HEK293T (cell line): ENCODE results near the gene TTC16.
A peak's percentile ranks its signal among the peaks of the same experiment; 100 is the strongest.

Experiments used
- CTCF ChIA-PET: fragments of 350-600 bp; formaldehyde crosslinking; extraction: SDS; loops from one replicate; lab custom pipeline; 2021; ENCODE audit warnings: antibody characterized with exemption, inconsistent platforms; lab: Yijun Ruan, JAX
- POLR2A ChIA-PET: fragments of 350-600 bp; formaldehyde crosslinking; extraction: SDS; loops from one replicate; lab custom pipeline; 2020; ENCODE audit warnings: antibody characterized with exemption, inconsistent platforms; lab: Yijun Ruan, JAX
- DNase-seq: peaks from one replicate; pipeline ENCODE4 v3.0.0; 2012; ENCODE audit warnings: mixed read lengths; ENCODE audit errors: extremely low spot score
- ARNT ChIP-seq: fragments of 450-650 bp; IDR thresholded peaks from 2 replicates; pipeline ENCODE4 v1.6.1; 2017; ENCODE audit warnings: mild to moderate bottlenecking
- BHLHE40 ChIP-seq: fragments of 450-650 bp; IDR thresholded peaks from 2 replicates; pipeline ENCODE4 v1.6.1; 2016; ENCODE audit warnings: mild to moderate bottlenecking, moderate library complexity, borderline replicate concordance
- CTBP1 ChIP-seq: fragments of 450-650 bp; IDR thresholded peaks from 2 replicates; pipeline ENCODE4 v1.6.1; 2016; ENCODE audit warnings: borderline replicate concordance
- ELF4 ChIP-seq: fragments of 450-650 bp; IDR thresholded peaks from 2 replicates; pipeline ENCODE4 v1.6.1; 2017; ENCODE audit warnings: antibody characterized with exemption
- FOXA1 ChIP-seq: fragments of 450-650 bp; IDR thresholded peaks from 2 replicates; pipeline ENCODE4 v1.6.1; 2016; ENCODE audit warnings: mild to moderate bottlenecking
- FOXK2 ChIP-seq: fragments of 450-650 bp; IDR thresholded peaks from 2 replicates; pipeline ENCODE4 v1.6.1; 2016; ENCODE audit warnings: mild to moderate bottlenecking
- FOXM1 ChIP-seq: fragments of 450-650 bp; IDR thresholded peaks from 2 replicates; pipeline ENCODE4 v1.6.1; 2017; ENCODE audit warnings: mild to moderate bottlenecking, borderline replicate concordance
- HDGF ChIP-seq: fragments of 450-650 bp; IDR thresholded peaks from 2 replicates; pipeline ENCODE4 v1.6.1; 2017; ENCODE audit warnings: antibody characterized with exemption, borderline replicate concordance
- L3MBTL2 ChIP-seq: fragments of 450-650 bp; conservative IDR thresholded peaks from 2 replicates; pipeline ENCODE4 v1.6.1; 2016; ENCODE audit warnings: mild to moderate bottlenecking
- LEF1 ChIP-seq: fragments of 450-650 bp; IDR thresholded peaks from 2 replicates; pipeline ENCODE4 v1.6.1; 2017; ENCODE audit warnings: mild to moderate bottlenecking, borderline replicate concordance
- NFRKB ChIP-seq: fragments of 450-650 bp; IDR thresholded peaks from 2 replicates; pipeline ENCODE4 v1.6.1; 2016; ENCODE audit warnings: mild to moderate bottlenecking, moderate library complexity
- SP1 ChIP-seq: fragments of 450-650 bp; IDR thresholded peaks from 2 replicates; pipeline ENCODE4 v1.6.1; 2017
- SUZ12 ChIP-seq: fragments of 450-650 bp; IDR thresholded peaks from 2 replicates; pipeline ENCODE4 v1.6.1; 2016; ENCODE audit warnings: mild to moderate bottlenecking
- TARDBP ChIP-seq: fragments of 450-650 bp; IDR thresholded peaks from 2 replicates; pipeline ENCODE4 v1.6.1; 2016
- ZNF384 ChIP-seq: fragments of 450-650 bp; IDR thresholded peaks from 2 replicates; pipeline ENCODE4 v1.6.1; 2016
- TF ChIP-seq, protein P1 (sequence below): fragments of 450-650 bp; IDR thresholded peaks from 2 replicates; pipeline ENCODE4 v1.6.1; 2016

Gene TTC16

DNA sequence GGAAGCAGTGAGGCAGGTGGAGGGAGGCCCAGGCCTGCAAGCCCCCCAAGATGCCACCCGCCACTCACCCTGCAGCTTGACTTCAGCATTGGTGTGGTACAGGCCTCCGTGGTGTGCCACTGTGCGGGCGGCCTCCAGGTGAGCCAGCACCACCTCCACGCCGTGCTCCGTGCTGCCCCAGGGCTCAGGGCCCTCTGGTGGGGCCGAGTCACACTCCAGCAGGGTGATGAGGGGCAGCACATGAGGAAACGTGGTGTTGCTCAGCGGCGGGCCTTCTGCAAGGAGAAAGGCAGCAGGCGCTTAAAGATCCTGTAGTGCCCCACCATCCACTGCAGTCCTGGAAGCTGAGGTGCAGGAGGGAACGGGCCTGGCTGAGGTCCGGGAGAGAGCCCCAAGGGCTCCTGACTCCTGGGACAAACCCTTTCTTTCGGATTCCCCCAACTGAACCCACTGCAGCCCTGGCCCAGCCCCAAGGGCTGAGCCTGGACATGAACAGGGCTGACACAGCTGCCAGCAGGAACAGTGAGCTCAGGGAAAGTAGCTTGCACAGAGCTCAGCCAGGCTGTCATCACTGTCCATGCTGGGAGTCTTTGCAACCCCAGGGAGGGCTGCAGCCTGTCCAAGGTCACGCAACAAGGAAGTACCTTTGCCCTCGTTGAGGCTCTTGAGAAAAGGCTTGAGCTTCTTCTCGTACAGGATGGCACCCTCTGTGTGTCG is 23.9 kb downstream of the TTC16 start:
- DNase-seq, result no peak
- ChIA-PET CTCF (no interaction called here), POLR2A (interaction anchor here (1.2 kb wide), 2 partner anchors 28 to 45 kb away, joined by 3 read pairs; partner anchors contain the start of gene CDK9)
- TF ChIP-seq BHLHE40 (no peak), FOXK2 (no peak), ELF4 (no peak), ARNT (no peak), TARDBP (no peak), SUZ12 (no peak), LEF1 (no peak), SP1 (no peak), HDGF (no peak), L3MBTL2 (no peak), FOXA1 (no peak)
- TF ChIP-seq, protein P1, sequence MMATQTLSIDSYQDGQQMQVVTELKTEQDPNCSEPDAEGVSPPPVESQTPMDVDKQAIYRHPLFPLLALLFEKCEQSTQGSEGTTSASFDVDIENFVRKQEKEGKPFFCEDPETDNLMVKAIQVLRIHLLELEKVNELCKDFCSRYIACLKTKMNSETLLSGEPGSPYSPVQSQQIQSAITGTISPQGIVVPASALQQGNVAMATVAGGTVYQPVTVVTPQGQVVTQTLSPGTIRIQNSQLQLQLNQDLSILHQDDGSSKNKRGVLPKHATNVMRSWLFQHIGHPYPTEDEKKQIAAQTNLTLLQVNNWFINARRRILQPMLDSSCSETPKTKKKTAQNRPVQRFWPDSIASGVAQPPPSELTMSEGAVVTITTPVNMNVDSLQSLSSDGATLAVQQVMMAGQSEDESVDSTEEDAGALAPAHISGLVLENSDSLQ, result no peak

DNA sequence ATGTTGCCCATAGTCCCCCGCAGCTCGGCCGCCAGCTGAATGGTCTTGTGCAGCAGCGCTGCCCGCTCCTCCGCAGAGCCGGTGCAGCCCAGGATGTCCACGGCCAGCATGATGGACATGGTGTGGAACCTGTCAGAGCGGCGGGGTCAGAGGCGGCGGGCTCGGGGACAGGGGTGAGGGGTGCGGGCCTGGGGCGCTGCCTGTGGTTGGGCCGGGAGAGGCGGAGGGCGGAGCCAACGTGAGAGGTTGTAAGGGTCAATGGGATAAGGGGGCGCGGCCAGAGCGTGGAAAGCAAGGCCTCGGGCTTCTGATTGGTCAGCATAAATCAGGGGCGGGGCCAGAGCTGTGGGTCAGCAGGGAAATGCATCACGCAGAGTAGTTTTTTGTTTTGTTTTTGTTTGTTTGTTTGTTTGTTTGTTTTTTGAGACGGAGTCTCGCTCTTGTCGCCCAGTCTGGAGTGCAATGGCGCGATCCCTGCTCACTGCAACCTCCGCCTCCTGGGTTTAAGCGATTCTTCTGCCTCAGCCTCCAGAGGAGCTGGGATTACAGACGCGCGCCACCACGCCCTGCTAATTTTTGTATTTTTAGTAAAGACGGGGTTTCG is 26.1 kb downstream of the TTC16 start:
- CTCF ChIA-PET, result no interaction called here
- DNase-seq, result peak; percentile 53
- POLR2A ChIA-PET, result interaction anchor here (1.8 kb wide), 1 partner anchor 44 kb away, joined by 5 read pairs; the partner anchor contains the start of gene CDK9
- no peak for TF ChIP-seq SUZ12
- TF ChIP-seq, protein P1, result peak; percentile 72

DNA sequence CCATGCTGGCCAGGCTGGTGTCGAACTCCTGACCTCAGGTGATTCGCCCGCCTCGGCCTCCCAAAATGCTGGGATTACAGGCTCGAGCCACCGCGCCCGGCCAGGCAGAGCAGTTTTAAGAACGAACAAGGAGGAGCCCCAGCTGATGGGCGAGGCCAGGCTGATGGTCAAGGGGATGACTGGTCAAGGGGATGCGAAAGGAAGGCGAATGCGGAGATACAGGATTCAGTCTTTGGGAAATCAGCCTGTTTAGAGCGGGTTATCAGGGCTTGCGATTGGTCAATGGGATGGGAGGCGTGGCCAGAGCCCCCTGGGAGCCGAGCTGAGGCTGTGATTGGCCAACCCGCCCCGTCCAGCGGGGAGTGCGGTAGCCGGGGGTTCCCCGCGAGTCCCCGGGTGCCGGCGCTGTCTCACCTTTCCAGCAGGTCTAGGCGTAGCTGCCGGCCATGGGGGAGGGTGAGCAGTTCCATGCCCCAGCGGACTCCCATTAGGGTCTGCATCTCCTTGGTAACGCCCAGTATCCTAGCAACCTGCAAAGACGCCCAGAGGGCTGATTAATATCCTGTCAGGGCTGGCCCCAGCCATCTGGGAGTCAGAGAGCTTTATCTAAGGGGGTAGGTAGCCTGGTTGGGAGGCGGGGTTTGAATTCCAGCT is 26.7 kb downstream of the TTC16 start:
- POLR2A ChIA-PET, result interaction anchor here (1.8 kb wide), 1 partner anchor 43 kb away, joined by 5 read pairs; the partner anchor contains the start of gene CDK9
- CTCF ChIA-PET, result interaction anchor here (1.4 kb wide), 1 partner anchor 42 kb away, joined by 3 read pairs; no protein-coding TSS in a partner anchor
- DNase-seq, result peak; percentile 67
- TF ChIP-seq, protein P1, result peak; percentile 91
- TF ChIP-seq NFRKB, result no peak
- no peak for TF ChIP-seq TARDBP
- TF ChIP-seq ZNF384, result no peak
- TF ChIP-seq SUZ12, result no peak
- TF ChIP-seq FOXM1, result no peak

DNA sequence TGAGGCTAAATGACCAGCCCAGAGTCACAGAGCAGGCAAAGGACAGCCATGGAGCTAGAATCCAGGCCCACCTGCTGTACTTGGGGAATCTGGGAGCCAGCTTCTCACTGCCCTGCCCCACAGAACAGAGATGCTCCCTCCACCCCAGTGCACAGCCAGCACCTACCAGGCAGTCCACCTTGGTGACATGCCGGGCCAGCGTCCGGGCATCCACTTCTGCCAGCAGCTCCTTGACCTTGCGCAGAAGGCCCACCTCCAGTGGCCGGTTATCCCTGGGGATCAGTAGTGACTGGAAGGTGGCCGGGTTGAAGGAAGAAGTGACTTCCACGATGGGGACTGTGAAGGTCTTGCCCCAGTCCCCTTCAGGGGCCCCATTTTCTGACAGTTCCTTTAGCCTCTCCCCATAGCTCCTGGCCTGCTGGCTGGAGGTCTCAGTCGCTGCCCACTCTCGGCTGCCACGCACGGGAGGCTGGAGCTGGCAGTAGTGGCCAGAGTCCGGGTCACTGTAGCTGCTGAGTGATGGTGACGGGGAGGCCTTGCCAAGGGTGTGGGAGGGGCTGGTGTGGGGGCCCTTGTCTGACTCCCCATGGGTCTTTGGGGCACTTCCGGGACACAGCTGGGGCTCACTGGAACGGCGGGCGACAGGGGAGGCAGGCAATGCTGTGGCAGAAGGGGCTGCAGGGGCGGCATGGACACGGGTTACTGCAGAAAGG is 28.7 kb downstream of the TTC16 start:
- POLR2A ChIA-PET, result interaction anchor here (0.6 to 1.5 kb wide), 2 partner anchors 9 to 566 kb away, joined by 3 to 4 read pairs; partner anchors contain the start of gene TOR2A
- no peak for TF ChIP-seq CTBP1
- TF ChIP-seq SP1, result no peak
- TF ChIP-seq FOXA1, result no peak
- no peak for TF ChIP-seq FOXM1
- no peak for TF ChIP-seq FOXK2
- TF ChIP-seq, protein P1, result no peak
- TF ChIP-seq ARNT, result no peak
- TF ChIP-seq BHLHE40, result no peak
- no peak for TF ChIP-seq LEF1
- no peak for TF ChIP-seq ELF4
- no peak for TF ChIP-seq SUZ12
- no peak for TF ChIP-seq L3MBTL2
- TF ChIP-seq TARDBP, result no peak
- no peak for TF ChIP-seq ZNF384
- TF ChIP-seq HDGF, result no peak
- TF ChIP-seq NFRKB, result no peak
- DNase-seq, result no peak
- CTCF ChIA-PET, result interaction anchor here (1.5 kb wide), 1 partner anchor 177 kb away, joined by 4 read pairs; no protein-coding TSS in a partner anchor

DNA sequence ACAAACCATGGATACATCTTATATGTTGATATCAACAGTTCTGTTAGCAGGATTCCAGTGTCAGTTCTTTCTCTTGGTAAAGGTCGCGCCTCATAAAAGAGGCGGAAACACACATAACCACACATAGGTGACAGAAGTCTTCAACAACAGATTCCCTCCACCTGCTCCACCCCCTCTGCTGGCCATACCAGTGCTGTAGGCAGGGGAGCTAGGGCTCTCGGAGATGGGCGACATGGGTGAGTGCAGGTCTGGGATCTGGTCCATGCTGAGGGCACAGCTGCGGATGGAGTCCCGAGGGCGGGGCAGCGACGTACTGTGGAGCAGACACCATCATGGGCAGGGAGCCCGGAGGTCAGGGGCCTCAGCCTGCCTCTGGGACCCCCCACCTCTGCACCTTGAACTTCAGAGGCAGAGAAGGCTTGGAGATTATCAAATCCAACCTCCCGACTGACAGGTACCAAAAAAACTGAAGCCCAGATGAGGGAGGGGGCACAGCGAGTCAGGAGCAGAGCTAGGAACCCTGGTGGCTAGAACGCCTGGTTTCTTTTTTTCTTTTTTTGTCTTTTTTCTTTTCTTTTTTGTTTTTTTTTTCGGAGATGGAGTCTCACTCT is 31.2 kb downstream of the TTC16 start:
- POLR2A ChIA-PET, result interaction anchor here (1.4 kb wide), 1 partner anchor 12 kb away, joined by 4 read pairs; the partner anchor contains the start of gene TOR2A
- CTCF ChIA-PET, result no interaction called here
- DNase-seq, result no peak
- TF ChIP-seq ELF4 (no peak), ZNF384 (no peak), SP1 (no peak), FOXM1 (no peak), SUZ12 (no peak), HDGF (no peak), FOXK2 (no peak), FOXA1 (no peak), NFRKB (no peak), CTBP1 (no peak), L3MBTL2 (no peak), ARNT (no peak), LEF1 (no peak), TARDBP (no peak), BHLHE40 (no peak)
- TF ChIP-seq, protein P1, result no peak
